C4-2B (cell line): ENCODE measurements around the gene NLRP5.
A peak's percentile ranks its signal among the peaks of the same experiment; 100 is the strongest.
"Not testable (repeated sequence)": the region's sequence is repeated elsewhere in the genome, so short reads cannot be mapped to it uniquely, and the experiment has no call there.

Source experiments
- H3K27ac ChIP-seq: fragments of 450-650 bp; 2 replicates; pipeline ENCODE4 v1.5.1; 2017
- CTCF ChIP-seq: fragments of 450-650 bp; conservative IDR thresholded peaks from 2 replicates; pipeline ENCODE4 v1.5.1; 2017; ENCODE audit warnings: mild to moderate bottlenecking
- ZFX ChIP-seq: fragments of 450-650 bp; IDR thresholded peaks from 2 replicates; pipeline ENCODE4 v1.6.1; 2017

NLRP5 gene

GRCh38 chr19:56094449-56094848 lies 107.9 kb downstream of the NLRP5 start:
- no peak overlapping the region for H3K27ac ChIP-seq

GRCh38 chr19:56096665-56097064 lies 110.1 kb downstream of the NLRP5 start:
- no peak for TF ChIP-seq ZFX
- no peak for TF ChIP-seq CTCF
- no peak overlapping the region for H3K27ac ChIP-seq

More at GRCh38 chr19:56094449-56094848, 107.9 kb downstream of the NLRP5 start:
- TF ChIP-seq CTCF (no peak), ZFX (no peak)

- no peak for TF ChIP-seq CTCF
- no peak for TF ChIP-seq ZFX
- H3K27ac ChIP-seq: peak overlapping the region; percentile 12; the same call in 1 of the 2 replicates
Measured at GRCh38 chr19:56097306-56097705, 110.7 kb downstream of the NLRP5 start.

GRCh38 chr19:56097776-56098175 lies 111.2 kb downstream of the NLRP5 start:
- H3K27ac ChIP-seq: peak overlapping the region; percentile 12; the same call in 1 of the 2 replicates
- TF ChIP-seq CTCF: no peak
- TF ChIP-seq ZFX: no peak

- H3K27ac ChIP-seq: not testable (repeated sequence)
Measured at GRCh38 chr19:56098237-56098636, 111.7 kb downstream of the NLRP5 start.

- TF ChIP-seq ZFX (no peak), CTCF (no peak)
- no peak overlapping the region for H3K27ac ChIP-seq
Measured at GRCh38 chr19:56098731-56099568, 112.4 kb downstream of the NLRP5 start.

GRCh38 chr19:56099638-56100539 lies 113.3 kb downstream of the NLRP5 start:
- TF ChIP-seq ZFX (no peak), CTCF (no peak)
- no peak overlapping the region for H3K27ac ChIP-seq
